Measurements from ENCODE around the gene NR5A2. TPM values are rescaled to one million over a fixed set of nuclear protein-coding genes. Genes with fewer than 3 reads are reported as not detected.

The NR5A2 gene
- total RNA-seq, 8 experiments from 2014 or later: 0.20 to 1.5 (median 0.96) TPM; not detected in 1

GRCh38 chr1:200166411-200166810, 138.9 kb downstream of the NR5A2 start:
- Histone ChIP-seq H3K4me3 (no peak overlapping the region), H3K27ac (no peak overlapping the region), H3K4me1 (replicated peaks in 1 of 2) (no peaks in the 10 kb centered on the region)
- ATAC-seq (replicated peaks in 6 of 8): no peak
- WGBS, 10 experiments: 49 to 90% (median 66%) methylated on average over 2 to 4 of the region's 4 CpGs
- in situ Hi-C loops (cut with MboI; ENCODE audit: low pct_unique_long_range_greater_than_20kb in 2 of 9, low sequenced_read_pairs in 9 of 9, unreplicated experiment in 9 of 9): no loop called here

GRCh38 chr1:200168926-200169325, 141.4 kb downstream of the NR5A2 start:
- 55 to 100% (median 84%) methylated on average over 5 to 7 of the region's 7 CpGs for WGBS, 10 experiments
- ATAC-seq (replicated peaks in 6 of 8): no peak
- Histone ChIP-seq H3K4me3 (no peak overlapping the region), H3K4me1 (replicated peaks in 1 of 2) (peaks cover 5 to 15% of the 10 kb centered on the region in 2 donors), H3K27ac (no peak overlapping the region)
- in situ Hi-C loops (cut with MboI; ENCODE audit: low pct_unique_long_range_greater_than_20kb in 2 of 9, low sequenced_read_pairs in 9 of 9, unreplicated experiment in 9 of 9): no loop called here

- H3K4me3 ChIP-seq: no peak overlapping the region
- 7 to 95% (median 67%) methylated on average over 2 to 4 of the region's 4 CpGs; no CpG with 5 or more reads in 1 of the 10 experiments for WGBS, 10 experiments
- no peak for ATAC-seq (replicated peaks in 6 of 8)
- in situ Hi-C loops (cut with MboI; ENCODE audit: low pct_unique_long_range_greater_than_20kb in 2 of 9, low sequenced_read_pairs in 9 of 9, unreplicated experiment in 9 of 9): no loop called here
- peaks cover 6 to 18% of the 10 kb centered on the region in 2 donors for H3K4me1 ChIP-seq (replicated peaks in 1 of 2)
- no peak overlapping the region for H3K27ac ChIP-seq
Observed at GRCh38 chr1:200172311-200172710, 144.8 kb downstream of the NR5A2 start.

- H3K4me1 ChIP-seq (replicated peaks in 1 of 2): peaks cover 6 to 18% of the 10 kb centered on the region in 2 donors
- in situ Hi-C loops (cut with MboI; ENCODE audit: low pct_unique_long_range_greater_than_20kb in 2 of 9, low sequenced_read_pairs in 9 of 9, unreplicated experiment in 9 of 9): no loop called here
- ATAC-seq (replicated peaks in 6 of 8): peak in 5 of 8 experiments; percentile 27 to 86 (median 70)
- no peak overlapping the region for H3K4me3 ChIP-seq
- no peak overlapping the region for H3K27ac ChIP-seq
- WGBS, 10 experiments: 0 to 46% (median 21%) methylated on average over 1 to 2 of the region's 2 CpGs; no CpG with 5 or more reads in 2 of the 10 experiments
Observed at GRCh38 chr1:200173097-200173618, 145.6 kb downstream of the NR5A2 start.

GRCh38 chr1:200174525-200175295, 147.2 kb downstream of the NR5A2 start:
- 51 to 100% (median 90%) methylated on average over 2 to 5 of the region's 5 CpGs for WGBS, 10 experiments

GRCh38 chr1:200176181-200176580, 148.7 kb downstream of the NR5A2 start:
- peaks cover 6 to 18% of the 10 kb centered on the region in 2 donors for H3K4me1 ChIP-seq (replicated peaks in 1 of 2)
- H3K27ac ChIP-seq: no peak overlapping the region
- in situ Hi-C loops (cut with MboI; ENCODE audit: low pct_unique_long_range_greater_than_20kb in 2 of 9, low sequenced_read_pairs in 9 of 9, unreplicated experiment in 9 of 9): no loop called here
- H3K4me3 ChIP-seq: no peak overlapping the region
- no peak for ATAC-seq (replicated peaks in 6 of 8)
- 57 to 98% (median 91%) methylated on average over 2 to 7 of the region's 7 CpGs; no CpG with 5 or more reads in 2 of the 10 experiments for WGBS, 10 experiments

More at GRCh38 chr1:200174525-200175295, 147.2 kb downstream of the NR5A2 start:
- H3K4me3 ChIP-seq: no peak overlapping the region
- ATAC-seq (replicated peaks in 6 of 8): no peak
- H3K27ac ChIP-seq: no peak overlapping the region
- peaks cover 6 to 18% of the 10 kb centered on the region in 2 donors for H3K4me1 ChIP-seq (replicated peaks in 1 of 2)
- in situ Hi-C loops (cut with MboI; ENCODE audit: low pct_unique_long_range_greater_than_20kb in 2 of 9, low sequenced_read_pairs in 9 of 9, unreplicated experiment in 9 of 9): no loop called here

GRCh38 chr1:200176798-200177197, 149.3 kb downstream of the NR5A2 start:
- Histone ChIP-seq H3K4me1 (replicated peaks in 1 of 2) (peaks cover 6 to 18% of the 10 kb centered on the region in 2 donors), H3K4me3 (no peak overlapping the region), H3K27ac (no peak overlapping the region)
- WGBS, 10 experiments: 79 to 100% (median 92%) methylated on average over 1 to 8 of the region's 8 CpGs; no CpG with 5 or more reads in 1 of the 10 experiments
- ATAC-seq (replicated peaks in 6 of 8): no peak
- in situ Hi-C loops (cut with MboI; ENCODE audit: low pct_unique_long_range_greater_than_20kb in 2 of 9, low sequenced_read_pairs in 9 of 9, unreplicated experiment in 9 of 9): no loop called here

- no peak overlapping the region for H3K27ac ChIP-seq
- no peak overlapping the region for H3K4me3 ChIP-seq
- in situ Hi-C loops (cut with MboI; ENCODE audit: low pct_unique_long_range_greater_than_20kb in 2 of 9, low sequenced_read_pairs in 9 of 9, unreplicated experiment in 9 of 9): no loop called here
- WGBS, 10 experiments: 33 to 100% (median 95%) methylated on average over 1 to 2 of the region's 2 CpGs; no CpG with 5 or more reads in 3 of the 10 experiments
- peaks cover 6 to 9% of the 10 kb centered on the region in 2 donors for H3K4me1 ChIP-seq (replicated peaks in 1 of 2)
- ATAC-seq (replicated peaks in 6 of 8): no peak
Observed at GRCh38 chr1:200178340-200178739, 150.8 kb downstream of the NR5A2 start.

GRCh38 chr1:200179126-200179780, 151.7 kb downstream of the NR5A2 start:
- WGBS, 10 experiments: 4 to 93% (median 77%) methylated on average over 3 to 8 of the region's 8 CpGs; no CpG with 5 or more reads in 1 of the 10 experiments
- Histone ChIP-seq H3K4me1 (replicated peaks in 1 of 2) (peaks cover 0 to 3% of the 10 kb centered on the region in 2 donors), H3K27ac (no peak overlapping the region), H3K4me3 (no peak overlapping the region)
- in situ Hi-C loops (cut with MboI; ENCODE audit: low pct_unique_long_range_greater_than_20kb in 2 of 9, low sequenced_read_pairs in 9 of 9, unreplicated experiment in 9 of 9): no loop called here
- peak in 2 of 8 experiments; percentile 46 to 83 for ATAC-seq (replicated peaks in 6 of 8)

GRCh38 chr1:200179781-200180160, 152.3 kb downstream of the NR5A2 start:
- Histone ChIP-seq H3K4me3 (no peak overlapping the region), H3K4me1 (replicated peaks in 1 of 2) (peaks cover 0 to 7% of the 10 kb centered on the region in 2 donors), H3K27ac (no peak overlapping the region)
- ATAC-seq (replicated peaks in 6 of 8): no peak
- in situ Hi-C loops (cut with MboI; ENCODE audit: low pct_unique_long_range_greater_than_20kb in 2 of 9, low sequenced_read_pairs in 9 of 9, unreplicated experiment in 9 of 9): no loop called here
- WGBS, 10 experiments: 50 to 97% (median 90%) methylated on average over 1 to 4 of the region's 4 CpGs; no CpG with 5 or more reads in 5 of the 10 experiments

- in situ Hi-C loops (cut with MboI; ENCODE audit: low pct_unique_long_range_greater_than_20kb in 2 of 9, low sequenced_read_pairs in 9 of 9, unreplicated experiment in 9 of 9): no loop called here
- H3K27ac ChIP-seq: no peak overlapping the region
- H3K4me1 ChIP-seq (replicated peaks in 1 of 2): peaks cover 0 to 7% of the 10 kb centered on the region in 2 donors
- WGBS, 10 experiments: 50 to 100% (median 80%) methylated on average over 1 to 4 of the region's 4 CpGs; no CpG with 5 or more reads in 6 of the 10 experiments
- peak in 1 of 8 experiments; percentile 44 for ATAC-seq (replicated peaks in 6 of 8)
- H3K4me3 ChIP-seq: no peak overlapping the region
Observed at GRCh38 chr1:200180821-200181220, 153.3 kb downstream of the NR5A2 start.

GRCh38 chr1:200181861-200182260, 154.4 kb downstream of the NR5A2 start:
- in situ Hi-C loops (cut with MboI; ENCODE audit: low pct_unique_long_range_greater_than_20kb in 2 of 9, low sequenced_read_pairs in 9 of 9, unreplicated experiment in 9 of 9): no loop called here
- WGBS, 10 experiments: 61 to 100% (median 92%) methylated on average over 1 to 3 of the region's 3 CpGs; no CpG with 5 or more reads in 2 of the 10 experiments
- no peak for ATAC-seq (replicated peaks in 6 of 8)

GRCh38 chr1:200182701-200183100, 155.2 kb downstream of the NR5A2 start:
- Histone ChIP-seq H3K4me3 (no peak overlapping the region), H3K4me1 (replicated peaks in 1 of 2) (peaks cover 0 to 7% of the 10 kb centered on the region in 2 donors), H3K27ac (no peak overlapping the region)
- WGBS, 10 experiments: 20 to 89% (median 81%) methylated on average over 1 to 7 of the region's 7 CpGs; no CpG with 5 or more reads in 1 of the 10 experiments
- ATAC-seq (replicated peaks in 6 of 8): no peak
- in situ Hi-C loops (cut with MboI; ENCODE audit: low pct_unique_long_range_greater_than_20kb in 2 of 9, low sequenced_read_pairs in 9 of 9, unreplicated experiment in 9 of 9): no loop called here

More at GRCh38 chr1:200181861-200182260, 154.4 kb downstream of the NR5A2 start:
- peaks cover 0 to 7% of the 10 kb centered on the region in 2 donors for H3K4me1 ChIP-seq (replicated peaks in 1 of 2)
- no peak overlapping the region for H3K4me3 ChIP-seq
- no peak overlapping the region for H3K27ac ChIP-seq
